Activated naive CD8-positive, alpha-beta T cell treated with anti-CD3 and anti-CD28 coated beads for 36 hours (primary cell): ENCODE measurements around the gene LPIN1. TPM values are rescaled to one million over a fixed set of nuclear protein-coding genes. Genes with fewer than 3 reads are reported as not detected.
"Not testable (repeated sequence)": the region's sequence is repeated elsewhere in the genome, so short reads cannot be mapped to it uniquely, and the experiment has no call there.

Experiments
- DNase-seq: peaks from one replicate; pipeline ENCODE4 v3.0.0; 2021
- H3K27ac Mint-ChIP-seq: one replicate; pipeline ENCODE4 v1.8.0; 2022; ENCODE audit warnings: mild to moderate bottlenecking, moderate library complexity, mixed read lengths
- H3K27me3 Mint-ChIP-seq: one replicate; pipeline ENCODE4 v1.8.0; 2022; ENCODE audit warnings: mild to moderate bottlenecking, mixed read lengths
- H3K36me3 Mint-ChIP-seq: one replicate; pipeline ENCODE4 v1.8.0; 2021; ENCODE audit warnings: mild to moderate bottlenecking, mixed read lengths
- H3K4me1 Mint-ChIP-seq: one replicate; pipeline ENCODE4 v1.8.0; 2021; ENCODE audit warnings: mixed read lengths
- H3K4me3 Mint-ChIP-seq: one replicate; pipeline ENCODE4 v1.8.0; 2022; ENCODE audit warnings: mild to moderate bottlenecking, moderate library complexity, mixed read lengths
- H3K9me3 Mint-ChIP-seq: one replicate; pipeline ENCODE4 v1.8.0; 2022; ENCODE audit warnings: mixed read lengths
- total RNA-seq, 2 experiments: library from RNA; stranded (reverse); gene quantifications; one replicate each; pipeline ENCODE4 v1.2.3, GENCODE V29; 2021

LPIN1 gene
- total RNA-seq, 2 experiments from 2014 or later: 24.1 to 25.2 TPM

DNA sequence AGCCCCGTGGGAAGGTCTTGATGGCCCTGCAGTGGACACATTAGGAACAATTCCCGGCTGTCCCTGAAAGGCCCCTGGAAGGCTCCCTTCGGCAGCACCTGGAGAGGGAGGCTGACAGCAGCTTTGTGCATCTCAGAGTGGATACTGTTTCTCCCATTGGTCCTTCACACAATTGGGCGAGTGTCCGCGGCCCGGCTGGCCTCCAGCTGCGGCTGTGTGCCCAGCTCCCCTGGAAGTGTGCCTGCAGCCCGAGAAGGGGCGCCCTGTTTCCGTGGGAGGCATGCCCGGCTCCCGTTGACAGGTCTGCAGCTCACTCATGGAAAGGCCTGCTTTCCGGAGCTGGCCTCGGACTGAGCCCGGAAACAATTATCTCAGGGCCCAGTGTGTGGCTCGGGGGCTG lies 103.7 kb downstream of the LPIN1 start:
- peaks cover 5% of the 10 kb centered on the region for H3K4me1 Mint-ChIP-seq
- peaks cover 14% of the 10 kb centered on the region for H3K27me3 Mint-ChIP-seq
- H3K36me3 Mint-ChIP-seq: peaks cover 5% of the 10 kb centered on the region
- H3K4me3 Mint-ChIP-seq: no peak overlapping the region
- peaks cover 8% of the 10 kb centered on the region for H3K9me3 Mint-ChIP-seq
- DNase-seq: no peak
- no peak overlapping the region for H3K27ac Mint-ChIP-seq

GRCh38 chr2:11852526-11853196 lies 106.2 kb downstream of the LPIN1 start:
- no peak for DNase-seq
- H3K9me3 Mint-ChIP-seq: peaks cover 4% of the 10 kb centered on the region
- no peak overlapping the region for H3K4me3 Mint-ChIP-seq
- no peak overlapping the region for H3K27ac Mint-ChIP-seq
- H3K27me3 Mint-ChIP-seq: peaks cover 14% of the 10 kb centered on the region
- H3K4me1 Mint-ChIP-seq: peaks cover 5% of the 10 kb centered on the region
- H3K36me3 Mint-ChIP-seq: peaks cover 9% of the 10 kb centered on the region

DNA sequence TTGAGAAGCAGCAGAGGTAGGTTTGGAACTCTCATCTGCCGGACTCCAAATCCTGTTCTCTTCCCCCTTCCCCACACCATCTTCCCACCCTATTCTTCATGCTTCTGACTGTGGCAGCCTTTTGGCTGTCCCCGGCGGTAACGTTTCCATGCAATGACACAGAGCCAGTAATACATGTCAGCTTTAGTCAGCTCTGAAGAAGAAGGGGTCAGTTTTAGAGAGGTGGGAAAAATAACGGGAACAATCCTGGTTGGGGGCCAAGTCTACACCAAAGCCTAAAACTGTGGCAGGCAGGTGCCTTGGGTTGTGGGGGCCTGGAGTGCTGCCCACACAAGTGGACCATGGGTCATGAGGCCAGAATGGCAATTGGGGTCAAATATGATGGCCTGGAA lies 106.8 kb downstream of the LPIN1 start:
- peaks cover 14% of the 10 kb centered on the region for H3K27me3 Mint-ChIP-seq
- H3K9me3 Mint-ChIP-seq: peaks cover 2% of the 10 kb centered on the region
- peaks cover 9% of the 10 kb centered on the region for H3K36me3 Mint-ChIP-seq
- H3K4me3 Mint-ChIP-seq: no peak overlapping the region
- no peak for DNase-seq
- H3K27ac Mint-ChIP-seq: no peak overlapping the region
- peaks cover 5% of the 10 kb centered on the region for H3K4me1 Mint-ChIP-seq

DNA sequence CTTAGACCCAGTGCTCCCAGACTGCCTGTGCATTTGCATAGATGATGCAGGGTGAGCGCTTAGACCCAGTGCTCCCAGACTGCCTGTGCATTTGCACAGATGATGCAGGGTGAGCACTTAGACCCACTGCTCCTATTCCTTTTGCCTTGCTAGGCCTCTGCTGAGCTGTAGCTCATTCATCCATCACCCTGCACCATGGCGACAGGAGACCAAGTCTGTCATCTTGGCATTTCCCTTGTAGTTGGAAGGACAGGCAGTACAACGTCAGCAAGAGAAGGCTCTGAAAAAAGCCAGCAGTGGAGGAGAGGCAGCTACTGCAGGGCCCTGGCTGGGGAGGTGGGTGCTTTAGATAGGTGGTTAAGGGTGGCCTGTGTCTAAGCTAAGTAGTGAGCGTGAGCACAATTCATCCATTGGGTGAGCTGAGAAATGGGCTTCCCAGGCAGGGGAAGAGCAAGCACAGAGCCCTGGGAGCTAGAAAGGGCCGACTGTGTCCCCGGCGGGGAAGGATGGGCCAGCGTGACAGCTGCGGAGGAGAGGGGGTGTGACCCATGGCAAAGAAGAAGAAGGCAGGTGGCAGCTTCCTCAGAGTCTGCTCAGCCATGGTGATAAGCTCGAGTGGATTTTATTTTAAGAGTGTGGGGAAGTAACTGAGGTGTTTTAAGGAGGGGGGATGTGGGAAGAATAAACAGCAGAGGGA lies 108.8 kb downstream of the LPIN1 start:
- Mint-ChIP-seq H3K27me3 (peaks cover 10% of the 10 kb centered on the region), H3K36me3 (peaks cover 9% of the 10 kb centered on the region), H3K4me1 (peaks cover 5% of the 10 kb centered on the region), H3K9me3 (peaks cover 10% of the 10 kb centered on the region), H3K4me3 (no peak overlapping the region), H3K27ac (no peak overlapping the region)
- no peak for DNase-seq

- Mint-ChIP-seq H3K4me1 (peaks cover 5% of the 10 kb centered on the region), H3K9me3 (peaks cover 10% of the 10 kb centered on the region), H3K27me3 (peaks cover 10% of the 10 kb centered on the region), H3K36me3 (peaks cover 9% of the 10 kb centered on the region), H3K27ac (no peak overlapping the region), H3K4me3 (no peak overlapping the region)
- no peak for DNase-seq
Observed at GRCh38 chr2:11856095-11856494, 109.7 kb downstream of the LPIN1 start.

DNA sequence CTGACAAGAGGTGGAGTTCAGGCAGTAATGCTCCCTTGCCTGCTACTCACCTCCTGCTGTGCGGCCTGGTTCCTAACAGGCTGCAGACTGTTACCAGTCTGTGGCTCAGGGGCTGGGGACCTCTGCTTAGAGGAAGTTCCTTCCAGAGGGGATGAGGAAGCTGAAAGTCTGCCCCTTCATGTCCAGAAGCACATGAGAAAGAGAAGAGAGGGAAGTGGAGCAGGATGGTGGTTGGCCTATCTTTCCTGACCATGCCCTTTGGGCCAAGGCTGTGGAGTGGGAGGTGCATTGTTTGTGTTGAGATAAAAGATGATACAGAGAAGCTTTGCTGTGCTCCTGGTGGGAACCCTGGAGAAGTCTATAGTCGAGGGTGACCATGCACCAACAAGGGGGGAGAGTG lies 112.5 kb downstream of the LPIN1 start:
- Mint-ChIP-seq H3K4me1 (peaks cover 9% of the 10 kb centered on the region), H3K36me3 (peaks cover 9% of the 10 kb centered on the region), H3K4me3 (no peak overlapping the region), H3K9me3 (peaks cover 10% of the 10 kb centered on the region), H3K27me3 (no peaks in the 10 kb centered on the region), H3K27ac (no peak overlapping the region)
- no peak for DNase-seq

DNA sequence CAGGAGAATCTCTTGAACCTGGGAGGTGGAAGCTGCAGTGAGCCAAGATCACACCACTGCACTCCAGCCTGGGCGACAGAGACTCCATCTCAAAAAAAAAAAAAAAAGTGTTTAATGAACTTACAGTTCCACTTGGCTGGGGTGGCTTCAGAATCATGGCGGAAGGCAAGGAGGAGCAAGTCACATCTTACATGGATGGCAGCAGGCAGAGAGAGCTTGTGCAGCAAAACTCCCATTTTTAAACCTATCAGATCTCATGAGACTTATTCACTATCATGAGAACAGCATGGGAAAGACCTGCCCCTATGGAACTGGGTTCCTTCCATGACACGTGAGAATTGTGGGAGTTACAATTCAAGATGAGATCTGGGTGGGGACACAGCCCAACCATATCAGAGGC lies 113.5 kb downstream of the LPIN1 start:
- not testable (repeated sequence) for DNase-seq, H3K36me3 Mint-ChIP-seq, H3K4me3 Mint-ChIP-seq, H3K27ac Mint-ChIP-seq, H3K27me3 Mint-ChIP-seq
- Mint-ChIP-seq H3K9me3 (peaks cover 10% of the 10 kb centered on the region), H3K4me1 (peaks cover 10% of the 10 kb centered on the region)

- peaks cover 9% of the 10 kb centered on the region for H3K36me3 Mint-ChIP-seq
- H3K27me3 Mint-ChIP-seq: no peaks in the 10 kb centered on the region
- peaks cover 10% of the 10 kb centered on the region for H3K4me1 Mint-ChIP-seq
- no peak overlapping the region for H3K4me3 Mint-ChIP-seq
- no peak overlapping the region for H3K27ac Mint-ChIP-seq
- peaks cover 10% of the 10 kb centered on the region for H3K9me3 Mint-ChIP-seq
- no peak for DNase-seq
Observed at GRCh38 chr2:11861044-11861443, 114.6 kb downstream of the LPIN1 start.

- no peak overlapping the region for H3K4me3 Mint-ChIP-seq
Observed at GRCh38 chr2:11862049-11862448, 115.6 kb downstream of the LPIN1 start.

DNA sequence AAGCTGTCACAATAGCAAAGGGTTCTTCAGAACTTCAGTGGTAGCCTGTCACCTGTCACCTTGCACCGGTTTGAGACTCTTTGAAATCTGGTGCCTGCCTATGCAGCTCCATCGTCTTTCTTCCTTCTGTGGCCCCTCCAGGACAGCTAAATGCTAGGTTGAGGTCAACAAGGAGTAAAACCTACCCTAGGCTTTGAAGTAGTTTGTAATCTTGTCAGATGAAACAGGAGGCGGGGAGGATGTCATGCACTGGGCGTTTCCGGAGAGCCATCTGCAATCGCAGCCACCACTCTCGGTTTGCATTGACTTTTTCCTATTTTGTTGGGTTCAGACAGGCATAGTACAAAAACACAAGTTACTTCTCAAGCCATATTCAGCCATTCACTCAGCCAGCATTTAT lies 116.7 kb downstream of the LPIN1 start:
- peaks cover 17% of the 10 kb centered on the region for H3K4me1 Mint-ChIP-seq
- H3K9me3 Mint-ChIP-seq: peaks cover 8% of the 10 kb centered on the region
- no peak overlapping the region for H3K4me3 Mint-ChIP-seq
- no peak for DNase-seq
- H3K27ac Mint-ChIP-seq: no peak overlapping the region
- no peaks in the 10 kb centered on the region for H3K27me3 Mint-ChIP-seq
- H3K36me3 Mint-ChIP-seq: peaks cover 3% of the 10 kb centered on the region

More at GRCh38 chr2:11862049-11862448, 115.6 kb downstream of the LPIN1 start:
- peaks cover 10% of the 10 kb centered on the region for H3K9me3 Mint-ChIP-seq
- H3K36me3 Mint-ChIP-seq: peaks cover 9% of the 10 kb centered on the region
- H3K27me3 Mint-ChIP-seq: no peaks in the 10 kb centered on the region
- peaks cover 15% of the 10 kb centered on the region for H3K4me1 Mint-ChIP-seq
- no peak for DNase-seq
- H3K27ac Mint-ChIP-seq: no peak overlapping the region

- H3K4me3 Mint-ChIP-seq: peak overlapping the region; percentile 26
- no peak overlapping the region for H3K27ac Mint-ChIP-seq
- H3K4me1 Mint-ChIP-seq: peaks cover 17% of the 10 kb centered on the region
- peaks cover 8% of the 10 kb centered on the region for H3K9me3 Mint-ChIP-seq
- no peaks in the 10 kb centered on the region for H3K27me3 Mint-ChIP-seq
- DNase-seq: peak; percentile 57
- H3K36me3 Mint-ChIP-seq: peaks cover 3% of the 10 kb centered on the region
Observed at GRCh38 chr2:11863513-11864328, 117.3 kb downstream of the LPIN1 start.

GRCh38 chr2:11864724-11865123 lies 118.3 kb downstream of the LPIN1 start:
- Mint-ChIP-seq H3K27ac (no peak overlapping the region), H3K27me3 (no peaks in the 10 kb centered on the region), H3K9me3 (peaks cover 2% of the 10 kb centered on the region), H3K4me1 (peaks cover 17% of the 10 kb centered on the region), H3K36me3 (no peaks in the 10 kb centered on the region), H3K4me3 (no peak overlapping the region)
- no peak for DNase-seq

- Mint-ChIP-seq H3K4me1 (peaks cover 17% of the 10 kb centered on the region), H3K4me3 (no peak overlapping the region), H3K9me3 (no peaks in the 10 kb centered on the region), H3K27ac (no peak overlapping the region), H3K27me3 (no peaks in the 10 kb centered on the region), H3K36me3 (no peaks in the 10 kb centered on the region)
- no peak for DNase-seq
Observed at GRCh38 chr2:11865378-11865777, 118.9 kb downstream of the LPIN1 start.

GRCh38 chr2:11865805-11866204 lies 119.4 kb downstream of the LPIN1 start:
- H3K36me3 Mint-ChIP-seq: no peaks in the 10 kb centered on the region
- no peaks in the 10 kb centered on the region for H3K9me3 Mint-ChIP-seq
- DNase-seq: no peak

More at GRCh38 chr2:11865805-11866204, 119.4 kb downstream of the LPIN1 start:
- no peak overlapping the region for H3K27ac Mint-ChIP-seq
- H3K4me3 Mint-ChIP-seq: no peak overlapping the region
- peaks cover 22% of the 10 kb centered on the region for H3K4me1 Mint-ChIP-seq
- peaks cover 4% of the 10 kb centered on the region for H3K27me3 Mint-ChIP-seq
